ENCODE data around the gene IGHMBP2.

- TF ChIP-seq CTCF (conservative IDR thresholded peaks at IDR 0.05) (no peak), ZFX (IDR thresholded peaks at IDR 0.05) (no peak)
Observed at GRCh38 chr11:68931911-68932310, 28.2 kb downstream of the IGHMBP2 start.

All from C4-2B (cell line).